ENCODE measurements around the gene PBX1. TPM values are rescaled to one million over a fixed set of nuclear protein-coding genes. Genes with fewer than 3 reads are reported as not detected.
A peak's percentile ranks its signal among the peaks of the same experiment; 100 is the strongest.

Gene PBX1
- total and polyA plus RNA-seq, 10 of the 15 experiments (the other 5 are each of a cell fraction or from before 2014, with no cell fraction given), result 0.05 to 0.28 (median 0.11) TPM; not detected in 5

- no peak for TF ChIP-seq ASH2L (IDR thresholded peaks at IDR 0.05; ENCODE audit: borderline replicate concordance, low read depth)
- no peak for TF ChIP-seq BCLAF1 (IDR thresholded peaks at IDR 0.05)
- no peak for TF ChIP-seq MYC (IDR thresholded peaks at IDR 0.05; ENCODE audit: insufficient read depth, insufficient read length, insufficient replicate concordance, low read length, severe bottlenecking)
- no peak for TF ChIP-seq SKIL (IDR thresholded peaks at IDR 0.05; ENCODE audit: low read depth, poor library complexity, severe bottlenecking)
- no peak for TF ChIP-seq BMI1 (IDR thresholded peaks at IDR 0.05; ENCODE audit: borderline replicate concordance)
- TF ChIP-seq USF2 (IDR thresholded peaks at IDR 0.05; ENCODE audit: borderline replicate concordance, low read depth, low read length), result no peak
- no peak for TF ChIP-seq ZNF384 (IDR thresholded peaks at IDR 0.05; ENCODE audit: borderline replicate concordance, low read depth, low read length)
- peak in 1 of 2 experiments; percentile 57; a peak in 1 of 4 replicates for TF ChIP-seq EP300 (IDR thresholded peaks at IDR 0.05; ENCODE audit: borderline replicate concordance in 1 of 2, control insufficient read depth in 1 of 2, low read depth in 2 of 2, low read length in 2 of 2)
- TF ChIP-seq TAF1 (IDR thresholded peaks at IDR 0.05; ENCODE audit: borderline replicate concordance, low read depth, low read length), result no peak
- no peak for TF ChIP-seq HDGF (IDR thresholded peaks at IDR 0.05)
- TF ChIP-seq MEF2A (IDR thresholded peaks at IDR 0.05; ENCODE audit: insufficient read depth, low read depth, low read length), result no peak
- TF ChIP-seq IKZF1 (conservative IDR thresholded peaks at IDR 0.05), result peak; percentile 67
- TF ChIP-seq NBN (IDR thresholded peaks at IDR 0.05), result no peak
- no peak for TF ChIP-seq ZBED1 (IDR thresholded peaks at IDR 0.05; ENCODE audit: borderline replicate concordance)
- no peak for TF ChIP-seq CREB1 (IDR thresholded peaks at IDR 0.05; ENCODE audit: low read depth)
- 0 out of 2 replicates have a peak, but pooled peaks have one; percentile 46 for TF ChIP-seq MTA2 (IDR thresholded peaks at IDR 0.05; ENCODE audit: low read depth)
- TF ChIP-seq ATF2 (IDR thresholded peaks at IDR 0.05; ENCODE audit: low read length), result no peak
- 0 out of 2 replicates have a peak, but pooled peaks have one; percentile 2 for TF ChIP-seq SPI1 (IDR thresholded peaks at IDR 0.05; ENCODE audit: borderline replicate concordance, insufficient read depth, low read depth, low read length)
- no peak for TF ChIP-seq KAT2A (conservative IDR thresholded peaks at IDR 0.05; ENCODE audit: control insufficient read depth, low read depth, low read length)
- peak in 1 of 2 experiments; percentile 22; a peak in 2 of 4 replicates for TF ChIP-seq IKZF2 (IDR thresholded peaks at IDR 0.05)
- no peak for TF ChIP-seq ZNF622 (IDR thresholded peaks at IDR 0.05)
Measured at GRCh38 chr1:164660412-164660772, 101.4 kb downstream of the PBX1 start (continued).
